ENCODE results near the gene KDM4F. TPM values are rescaled to one million over a fixed set of nuclear protein-coding genes. Genes with fewer than 3 reads are reported as not detected.
A peak's percentile ranks its signal among the peaks of the same experiment; 100 is the strongest.

KDM4F gene
- total RNA-seq, 2 experiments from 2014 or later, result not detected

DNA sequence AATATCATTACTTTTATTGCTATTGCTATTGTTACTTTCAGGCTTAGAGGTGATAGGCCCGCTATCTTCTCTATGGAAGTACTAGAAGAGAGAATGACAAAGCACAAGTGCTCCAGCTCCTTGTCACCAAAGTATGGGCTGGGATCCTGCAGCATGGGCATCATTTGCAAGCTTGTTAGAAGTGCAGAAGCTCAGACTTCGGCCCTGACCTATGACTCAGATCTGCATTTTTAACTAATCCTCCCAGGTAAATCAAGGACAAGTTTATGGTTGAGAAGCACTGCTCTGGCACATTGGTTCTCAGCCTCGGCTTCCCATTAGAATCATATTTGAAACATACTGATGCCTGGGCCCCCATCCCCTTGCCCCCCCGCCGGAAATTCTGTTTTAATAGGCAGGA is 31.8 kb downstream of the KDM4F start:
- Mint-ChIP-seq H3K9me3 (ENCODE audit: insufficient read depth) (no peaks in the 10 kb centered on the region), H3K27ac (no peak overlapping the region), H3K27me3 (ENCODE audit: low read depth) (peaks cover 4% of the 10 kb centered on the region), H3K36me3 (ENCODE audit: low read depth) (no peaks in the 10 kb centered on the region), H3K4me3 (no peak overlapping the region), H3K4me1 (ENCODE audit: low read depth) (peaks cover 29% of the 10 kb centered on the region)
- no peak for ATAC-seq
- ChIA-PET CTCF (interaction anchor here (0.7 to 4.6 kb wide), 10 partner anchors 8 to 71 kb away, joined by 3 to 40 read pairs (median 4); partner anchors contain the start of genes ENDOD1 and SRSF8), POLR2A (interaction anchor here (1.1 to 1.6 kb wide), 2 partner anchors 9 to 710 kb away, joined by 3 to 9 read pairs; partner anchors contain the start of gene ENDOD1)
- no peak for DNase-seq

DNA sequence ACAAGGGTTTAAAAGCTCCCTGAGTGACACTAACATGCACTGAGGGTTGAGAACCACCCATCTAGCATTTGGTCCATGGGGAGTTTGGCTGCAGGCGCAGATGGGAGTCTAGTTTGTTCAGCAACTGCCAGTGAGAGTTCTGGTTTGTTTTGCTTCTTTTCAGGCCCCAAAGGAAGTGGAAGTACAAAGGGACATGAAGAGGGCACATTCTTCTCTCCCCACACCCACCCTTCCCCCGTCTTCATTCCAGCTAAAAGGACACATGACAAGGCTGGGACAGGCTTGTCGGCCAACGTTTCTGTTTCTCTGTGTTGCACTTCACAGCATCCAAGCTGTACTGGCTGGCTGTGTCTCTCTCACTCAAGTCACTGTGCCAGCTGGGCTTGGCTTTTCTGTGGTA is 32.2 kb downstream of the KDM4F start:
- Mint-ChIP-seq H3K36me3 (ENCODE audit: low read depth) (no peaks in the 10 kb centered on the region), H3K27ac (no peak overlapping the region), H3K4me1 (ENCODE audit: low read depth) (peaks cover 28% of the 10 kb centered on the region), H3K9me3 (ENCODE audit: insufficient read depth) (no peaks in the 10 kb centered on the region), H3K4me3 (no peak overlapping the region), H3K27me3 (ENCODE audit: low read depth) (peaks cover 4% of the 10 kb centered on the region)
- no peak for DNase-seq
- CTCF ChIA-PET, result interaction anchor here (1.3 to 4.6 kb wide), 5 partner anchors 12 to 71 kb away, joined by 3 to 40 read pairs (median 10); partner anchors contain the start of gene SRSF8
- POLR2A ChIA-PET, result interaction anchor here (1.1 to 1.6 kb wide), 2 partner anchors 8 to 710 kb away, joined by 3 to 9 read pairs; partner anchors contain the start of gene ENDOD1
- ATAC-seq, result no peak

DNA sequence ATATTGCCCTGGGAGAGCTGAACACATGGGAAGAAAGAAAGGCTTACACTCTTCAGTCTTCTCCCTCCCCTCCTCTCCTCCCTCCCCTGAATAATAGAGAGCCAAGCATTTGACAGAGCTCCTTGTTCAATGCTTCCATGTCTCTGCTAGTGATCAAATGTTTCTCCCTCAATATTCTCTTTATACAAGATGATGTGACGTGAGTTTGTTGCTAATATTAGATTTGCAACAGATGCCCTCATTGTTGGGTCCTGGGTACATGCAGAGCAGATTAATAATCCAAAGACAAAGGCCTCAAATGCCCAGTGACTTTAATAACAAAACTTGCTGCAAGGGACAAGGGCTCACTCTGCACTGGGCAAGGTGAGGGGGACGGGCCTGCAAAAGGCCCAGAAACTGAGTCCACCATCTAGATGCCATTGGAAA is 33.4 kb downstream of the KDM4F start:
- CTCF ChIA-PET, result interaction anchor here (1.2 to 4.6 kb wide), 6 partner anchors 10 to 70 kb away, joined by 3 to 53 read pairs (median 14); partner anchors contain the start of gene SRSF8
- peak; percentile 15 for DNase-seq
- H3K27ac Mint-ChIP-seq, result no peak overlapping the region

DNA sequence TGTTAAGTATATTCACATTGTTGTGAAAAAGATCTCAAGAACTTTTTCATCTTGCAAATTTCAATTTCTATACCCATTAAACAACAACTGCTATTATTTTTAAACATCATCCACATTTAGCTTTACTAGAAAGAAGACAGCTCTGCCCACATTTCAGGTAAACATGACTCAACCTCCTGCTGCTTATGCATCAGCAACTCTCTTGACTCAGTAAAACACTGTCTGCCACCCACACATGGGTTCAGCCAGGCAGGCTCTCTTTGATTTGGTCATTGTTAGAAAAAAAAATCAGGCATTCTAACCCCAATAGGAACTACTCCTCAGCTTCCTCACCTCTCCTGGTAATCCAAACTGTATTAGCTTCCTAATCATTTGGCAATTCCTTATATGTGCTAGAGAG is 35.3 kb downstream of the KDM4F start:
- H3K36me3 Mint-ChIP-seq (ENCODE audit: low read depth), result peaks cover 3% of the 10 kb centered on the region
- no peaks in the 10 kb centered on the region for H3K27me3 Mint-ChIP-seq (ENCODE audit: low read depth)
- ATAC-seq, result no peak
- peak; percentile 27 for DNase-seq
- H3K4me1 Mint-ChIP-seq (ENCODE audit: low read depth), result peaks cover 40% of the 10 kb centered on the region
- no peaks in the 10 kb centered on the region for H3K9me3 Mint-ChIP-seq (ENCODE audit: insufficient read depth)
- no peak overlapping the region for H3K4me3 Mint-ChIP-seq
- CTCF ChIA-PET, result interaction anchor here (0.5 to 3.9 kb wide), 4 partner anchors 9 to 51 kb away, joined by 3 to 53 read pairs (median 12); partner anchors contain the start of gene SRSF8
- H3K27ac Mint-ChIP-seq, result no peak overlapping the region
- POLR2A ChIA-PET, result interaction anchor here (1.1 to 2.6 kb wide), 4 partner anchors 17 to 707 kb away, joined by 3 to 11 read pairs (median 4); partner anchors contain the start of genes FAM76B and SRSF8

More for the DNA sequence above, 33.4 kb downstream of the KDM4F start:
- no peaks in the 10 kb centered on the region for H3K36me3 Mint-ChIP-seq (ENCODE audit: low read depth)
- H3K9me3 Mint-ChIP-seq (ENCODE audit: insufficient read depth), result no peaks in the 10 kb centered on the region
- H3K4me1 Mint-ChIP-seq (ENCODE audit: low read depth), result peaks cover 27% of the 10 kb centered on the region
- H3K27me3 Mint-ChIP-seq (ENCODE audit: low read depth), result peaks cover 4% of the 10 kb centered on the region
- POLR2A ChIA-PET, result no interaction called here
- no peak overlapping the region for H3K4me3 Mint-ChIP-seq
- ATAC-seq, result no peak

DNA sequence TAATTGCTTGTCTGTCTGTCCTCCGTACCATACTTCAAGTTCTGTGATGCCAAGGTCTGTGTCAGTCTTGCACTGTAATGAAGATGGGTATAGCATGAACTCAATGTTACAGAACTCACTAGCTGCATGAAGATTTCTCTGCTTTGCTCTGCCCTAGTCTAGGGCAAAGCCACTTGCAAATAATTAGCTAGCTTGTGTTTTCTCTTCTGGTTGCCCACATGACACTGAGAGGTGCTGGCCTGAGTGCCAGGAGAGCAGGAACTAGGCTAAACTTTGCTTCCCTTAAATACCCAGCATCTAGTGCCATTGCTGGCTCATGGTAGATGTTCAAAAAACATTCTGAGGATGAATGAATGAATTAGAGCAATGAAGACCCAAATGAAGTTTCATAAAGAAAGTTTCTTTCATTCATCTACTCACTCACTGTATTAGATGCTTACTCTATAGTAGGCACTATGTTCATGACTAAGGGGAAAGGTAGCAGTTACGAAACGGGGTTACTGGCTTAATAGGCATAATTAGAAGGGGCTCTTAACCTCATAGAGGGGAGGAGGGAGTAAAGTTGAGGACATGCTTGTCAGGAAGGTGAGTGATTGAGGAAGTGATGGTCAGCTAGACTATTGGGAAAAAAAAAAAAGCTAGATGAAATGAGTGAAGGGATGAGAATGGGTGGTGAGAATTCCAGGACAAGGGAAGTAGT is 36.0 kb downstream of the KDM4F start:
- ATAC-seq, result no peak
- Mint-ChIP-seq H3K36me3 (ENCODE audit: low read depth) (peaks cover 3% of the 10 kb centered on the region), H3K4me1 (ENCODE audit: low read depth) (peaks cover 35% of the 10 kb centered on the region), H3K9me3 (ENCODE audit: insufficient read depth) (no peaks in the 10 kb centered on the region), H3K4me3 (no peak overlapping the region), H3K27ac (no peak overlapping the region), H3K27me3 (ENCODE audit: low read depth) (no peaks in the 10 kb centered on the region)
- peak; percentile 16 for DNase-seq
- ChIA-PET POLR2A (interaction anchor here (1.1 to 2.6 kb wide), 3 partner anchors 18 to 704 kb away, joined by 4 to 11 read pairs (median 4); partner anchors contain the start of genes FAM76B and SRSF8), CTCF (interaction anchor here (0.5 to 3.9 kb wide), 6 partner anchors 8 to 59 kb away, joined by 3 to 53 read pairs (median 6); partner anchors contain the start of gene SRSF8)

DNA sequence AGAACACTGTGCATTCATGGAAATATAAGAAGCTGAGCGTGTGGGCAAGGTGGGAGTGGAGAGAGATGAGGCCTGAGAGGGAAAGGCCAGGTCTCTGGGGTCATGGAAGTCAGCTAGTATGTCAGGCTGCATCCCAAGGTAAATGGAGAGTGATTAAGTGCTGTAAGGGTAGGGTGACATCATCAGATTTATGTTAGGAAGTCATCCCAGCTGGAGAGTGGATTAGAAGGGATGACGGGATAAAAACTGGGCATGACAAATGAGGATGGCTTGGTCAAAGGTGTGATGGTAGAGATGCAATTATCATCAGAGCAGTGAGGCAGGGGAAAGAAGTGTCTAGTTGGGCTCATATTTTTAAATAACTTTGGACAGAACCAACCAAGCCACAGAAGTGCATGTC is 36.9 kb downstream of the KDM4F start:
- Mint-ChIP-seq H3K27me3 (ENCODE audit: low read depth) (no peaks in the 10 kb centered on the region), H3K27ac (no peak overlapping the region), H3K4me3 (no peak overlapping the region), H3K4me1 (ENCODE audit: low read depth) (peaks cover 44% of the 10 kb centered on the region), H3K9me3 (ENCODE audit: insufficient read depth) (no peaks in the 10 kb centered on the region), H3K36me3 (ENCODE audit: low read depth) (peaks cover 6% of the 10 kb centered on the region)
- POLR2A ChIA-PET, result interaction anchor here (1.6 kb wide), 1 partner anchor 704 kb away, joined by 4 read pairs; the partner anchor contains the start of gene FAM76B
- ATAC-seq, result no peak
- DNase-seq, result peak; percentile 18
- CTCF ChIA-PET, result interaction anchor here (0.5 to 3.9 kb wide), 6 partner anchors 7 to 58 kb away, joined by 3 to 53 read pairs (median 6); partner anchors contain the start of gene SRSF8

DNA sequence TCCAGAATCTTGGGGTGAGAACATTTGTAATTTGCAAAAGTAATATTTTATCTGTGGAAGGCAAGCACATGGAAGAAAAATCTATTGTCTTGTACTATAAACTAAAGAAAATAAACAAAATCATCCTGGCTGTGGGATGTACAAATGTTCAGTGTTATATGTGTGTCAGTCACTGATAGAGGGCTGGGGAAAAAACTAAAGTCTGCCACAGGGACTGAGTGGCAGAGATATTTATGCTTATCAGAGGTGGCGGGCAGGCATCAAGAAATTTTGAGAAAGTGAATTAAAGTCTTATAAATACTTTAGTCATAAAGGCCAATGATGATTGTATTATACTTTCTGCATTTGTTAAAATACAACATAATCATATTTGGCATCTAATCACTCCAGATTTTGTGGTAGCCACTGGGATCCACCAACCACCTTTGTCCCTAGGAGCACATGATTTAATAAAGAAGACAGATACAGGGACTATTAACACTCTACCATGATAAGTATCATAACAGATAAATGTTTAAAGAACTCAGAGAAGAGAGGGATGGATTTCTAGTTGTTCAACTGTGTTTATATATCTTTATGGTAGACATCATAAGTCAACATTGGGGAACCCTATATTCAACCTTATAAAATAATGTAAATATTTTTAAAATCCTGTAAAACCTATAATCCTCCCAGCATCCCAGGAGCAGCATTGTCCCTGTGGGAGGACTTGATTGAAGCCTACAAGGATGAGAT is 37.8 kb downstream of the KDM4F start:
- POLR2A ChIA-PET, result interaction anchor here (1.0 kb wide), 1 partner anchor 18 kb away, joined by 4 read pairs; no protein-coding TSS in a partner anchor
- CTCF ChIA-PET, result interaction anchor here (1.1 to 9.4 kb wide), 2 partner anchors 18 to 65 kb away, joined by 3 to 233 read pairs; partner anchors contain the start of gene SRSF8
- peaks cover 46% of the 10 kb centered on the region for H3K4me1 Mint-ChIP-seq (ENCODE audit: low read depth)
- H3K27me3 Mint-ChIP-seq (ENCODE audit: low read depth), result no peaks in the 10 kb centered on the region
- DNase-seq (peak; percentile 18), ATAC-seq (no peak)
- H3K4me3 Mint-ChIP-seq, result no peak overlapping the region
- no peaks in the 10 kb centered on the region for H3K9me3 Mint-ChIP-seq (ENCODE audit: insufficient read depth)
- no peak overlapping the region for H3K27ac Mint-ChIP-seq
- H3K36me3 Mint-ChIP-seq (ENCODE audit: low read depth), result peaks cover 11% of the 10 kb centered on the region

DNA sequence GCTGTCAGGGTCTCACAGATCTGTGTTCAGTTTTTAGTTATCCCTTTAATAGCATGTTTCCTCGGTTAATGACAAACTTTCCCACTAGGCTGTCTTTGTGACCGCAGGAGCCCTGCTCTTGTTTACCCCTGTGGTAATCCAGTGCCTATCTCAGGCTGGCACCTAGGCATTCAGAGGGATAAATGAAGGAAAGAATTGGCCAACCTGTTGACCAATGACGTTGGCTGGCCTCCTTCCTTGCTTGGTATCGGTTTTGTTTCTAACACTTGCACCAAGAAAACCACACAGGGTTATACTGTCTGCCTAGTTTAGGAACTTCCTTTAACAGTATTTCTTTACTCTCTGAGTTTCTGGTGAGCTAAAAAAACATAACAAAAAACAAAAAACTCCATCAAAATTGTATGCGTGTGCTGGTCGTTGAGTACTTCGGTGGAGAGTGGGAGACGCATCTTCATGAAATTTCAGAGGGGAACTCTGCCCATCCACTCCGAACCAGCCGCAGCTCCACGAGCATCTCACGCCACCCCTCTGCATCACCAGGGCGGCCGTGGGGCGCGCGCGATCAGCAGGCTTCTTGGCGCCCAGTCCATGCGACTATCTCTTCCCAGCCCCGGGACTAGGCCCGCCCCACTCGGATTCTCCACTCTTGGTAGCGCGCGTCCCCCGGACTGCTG is 39.9 kb downstream of the KDM4F start:
- peaks cover 20% of the 10 kb centered on the region for H3K36me3 Mint-ChIP-seq (ENCODE audit: low read depth)
- ATAC-seq, result peak; percentile 65
- ChIA-PET CTCF (interaction anchor here (0.6 to 11.5 kb wide), 11 partner anchors 9 to 616 kb away, joined by 3 to 233 read pairs (median 3); partner anchors contain the start of gene SRSF8), POLR2A (interaction anchor here (0.7 to 6.1 kb wide), 16 partner anchors 8 to 701 kb away, joined by 3 to 103 read pairs (median 7); partner anchors contain the start of genes CEP57, CWC15, FAM76B and KDM4D)
- H3K27ac Mint-ChIP-seq, result peak overlapping the region; percentile 99
- peak overlapping the region; percentile 90 for H3K4me3 Mint-ChIP-seq
- H3K4me1 Mint-ChIP-seq (ENCODE audit: low read depth), result peaks cover 66% of the 10 kb centered on the region
- peak; percentile 64 for DNase-seq
- H3K9me3 Mint-ChIP-seq (ENCODE audit: insufficient read depth), result no peaks in the 10 kb centered on the region
- H3K27me3 Mint-ChIP-seq (ENCODE audit: low read depth), result no peaks in the 10 kb centered on the region

DNA sequence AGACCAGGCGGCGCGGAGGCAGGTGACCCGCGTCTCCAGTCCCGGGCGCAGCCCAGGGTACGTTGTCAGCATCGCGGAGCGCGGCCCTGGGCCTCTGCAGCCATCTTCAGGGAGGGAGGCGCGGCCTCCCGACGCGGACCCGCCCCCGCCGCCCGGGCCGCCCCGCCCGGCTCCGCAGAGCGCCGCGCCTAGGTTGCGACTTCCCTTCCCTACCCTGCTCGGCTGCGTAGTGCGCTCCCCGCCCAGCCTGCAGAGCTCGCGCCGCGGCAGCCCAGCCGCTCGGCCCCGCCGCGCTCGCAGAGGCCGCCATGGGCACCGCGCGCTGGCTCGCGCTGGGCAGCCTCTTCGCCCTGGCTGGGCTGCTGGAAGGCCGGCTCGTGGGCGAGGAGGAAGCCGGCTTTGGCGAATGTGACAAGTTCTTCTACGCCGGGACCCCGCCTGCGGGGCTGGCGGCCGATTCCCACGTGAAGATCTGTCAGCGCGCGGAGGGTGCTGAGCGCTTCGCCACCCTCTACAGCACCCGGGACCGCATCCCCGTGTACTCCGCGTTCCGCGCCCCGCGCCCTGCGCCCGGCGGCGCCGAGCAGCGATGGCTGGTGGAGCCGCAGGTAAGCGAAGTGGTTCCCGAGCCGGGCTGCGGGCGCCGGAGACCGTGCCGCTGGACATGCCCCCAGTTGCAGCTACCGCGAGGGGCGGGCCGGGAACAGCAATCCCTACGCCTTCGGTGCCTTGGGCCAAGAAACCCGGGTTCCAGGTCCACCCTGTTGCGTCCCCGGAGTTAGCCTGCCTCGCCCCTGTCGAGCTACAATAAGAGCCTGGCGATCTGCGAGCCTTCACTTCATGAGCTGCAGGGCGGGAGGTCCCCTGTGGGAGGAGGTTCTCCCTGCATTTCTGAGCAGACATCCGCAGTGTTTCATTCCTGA is 40.7 kb downstream of the KDM4F start, which contains the start of gene ENDOD1:
ENDOD1 (plus strand) TSS at position 227 of the 923 bp plus-strand sequence; CDS start at position 309, 82 bp downstream.
- CTCF ChIA-PET, result interaction anchor here (1.0 to 11.5 kb wide), 11 partner anchors 9 to 615 kb away, joined by 3 to 233 read pairs (median 4); partner anchors contain the start of gene SRSF8
- ATAC-seq, result peak; percentile 96
- peaks cover 27% of the 10 kb centered on the region for H3K36me3 Mint-ChIP-seq (ENCODE audit: low read depth)

More for the DNA sequence above, 40.7 kb downstream of the KDM4F start, which contains the start of gene ENDOD1:
- Mint-ChIP-seq H3K9me3 (ENCODE audit: insufficient read depth) (no peaks in the 10 kb centered on the region), H3K27ac (peak within 1 kb of the TSS; percentile 99), H3K27me3 (ENCODE audit: low read depth) (no peaks in the 10 kb centered on the region), H3K4me3 (peak within 1 kb of the TSS; percentile 90), H3K4me1 (ENCODE audit: low read depth) (peaks cover 66% of the 10 kb centered on the region)
- DNase-seq, result peak; percentile 88
- POLR2A ChIA-PET, result interaction anchor here (0.6 to 6.1 kb wide), 17 partner anchors 9 to 1300 kb away, joined by 3 to 103 read pairs (median 7); partner anchors contain the start of genes CCDC82, CEP57, CWC15 and FAM76B
